ENCODE data around the gene MRPS27.

GRCh38 chr5:72205431-72206009 is 114.5 kb downstream of the MRPS27 start:
- no peak for TF ChIP-seq CTCF (IDR thresholded peaks at IDR 0.05)
- TF ChIP-seq POLR2A (IDR thresholded peaks at IDR 0.05), result no peak
- TF ChIP-seq EP300 (IDR thresholded peaks at IDR 0.05), result no peak
